Measurements from ENCODE around the gene AGBL3.
A peak's percentile ranks its signal among the peaks of the same experiment; 100 is the strongest.

GRCh38 chr7:134954197-134955082 lies 31.9 kb upstream of the AGBL3 start:
- TF ChIP-seq POLR2A (IDR thresholded peaks at IDR 0.05): no peak
- peak in 5 of 6 experiments; percentile 44 to 68 (median 60) for TF ChIP-seq CTCF (IDR thresholded peaks at IDR 0.05)
